ENCODE data around the gene SPNS3. TPM values are rescaled to one million over a fixed set of nuclear protein-coding genes. Genes with fewer than 3 reads are reported as not detected.

Gene SPNS3
- total and polyA plus RNA-seq, 2 of the 8 experiments (the other 6 are each of a cell fraction or from before 2014, with no cell fraction given): not detected

- Histone ChIP-seq H3K4ac (replicated peaks; ENCODE audit: insufficient read length, low read depth, low read length) (no peak overlapping the region), H3K9ac (replicated peaks in 1 of 4; ENCODE audit: extremely low read depth in 1 of 4, low read depth in 3 of 4, low read length in 3 of 4) (no peak overlapping the region), H3K9me3 (ENCODE audit: insufficient read depth in 2 of 2, low read depth in 1 of 2, low read length in 1 of 2) (no peaks in the 10 kb centered on the region), H2BK15ac (ENCODE audit: low read length) (no peak overlapping the region), H2BK20ac (ENCODE audit: low read length) (no peak overlapping the region), H4K8ac (ENCODE audit: extremely low read depth, insufficient read depth, low read length) (no peak overlapping the region), H3K56ac (replicated peaks; ENCODE audit: insufficient read length, low read depth, low read length) (no peak overlapping the region), H3K79me2 (ENCODE audit: control insufficient read depth in 1 of 2, insufficient read depth in 2 of 2, low read length in 2 of 2) (no peaks in the 10 kb centered on the region), H4K5ac (ENCODE audit: insufficient read length, low read depth, low read length) (no peak overlapping the region), H3K18ac (ENCODE audit: extremely low read depth, low read length) (no peak overlapping the region), H3K4me3 (ENCODE audit: extremely low read depth in 1 of 4, insufficient read depth in 2 of 4, low read depth in 3 of 4, low read length in 4 of 4) (no peak overlapping the region), H3K4me1 (replicated peaks in 1 of 4; ENCODE audit: control insufficient read depth in 3 of 4, insufficient read depth in 4 of 4, low read length in 3 of 4) (peaks cover 0 to 3% (median 0%) of the 10 kb centered on the region in 4 experiments; a peak in 1 of 7 replicates), H2BK5ac (ENCODE audit: low read depth, low read length) (no peak overlapping the region), H3K23ac (ENCODE audit: insufficient read length) (no peak overlapping the region), H3K36me3 (ENCODE audit: control insufficient read depth in 2 of 4, insufficient read depth in 4 of 4, low read length in 3 of 4) (no peaks in the 10 kb centered on the region), H3K23me2 (ENCODE audit: low read depth, low read length) (no peaks in the 10 kb centered on the region), H2BK12ac (ENCODE audit: low read depth, low read length) (no peak overlapping the region), H4K20me1 (replicated peaks in 1 of 2; ENCODE audit: control insufficient read depth in 1 of 2, insufficient read depth in 2 of 2, low read length in 2 of 2) (no peaks in the 10 kb centered on the region), H3K14ac (ENCODE audit: insufficient read length) (no peak overlapping the region), H4K91ac (replicated peaks; ENCODE audit: insufficient read length, low read length) (no peak overlapping the region), H2AFZ (ENCODE audit: low read length) (no peak overlapping the region), H3K4me2 (ENCODE audit: insufficient read depth in 1 of 2, low read depth in 2 of 2, low read length in 2 of 2) (no peak overlapping the region), H3K27ac (ENCODE audit: low read depth, low read length) (no peak overlapping the region), H3K27me3 (replicated peaks in 1 of 4; ENCODE audit: control insufficient read depth in 3 of 4, extremely low read depth in 1 of 4, insufficient read depth in 3 of 4, low read length in 3 of 4) (no peaks in the 10 kb centered on the region), H2BK120ac (replicated peaks; ENCODE audit: low read depth, low read length) (no peak overlapping the region), H3K79me1 (ENCODE audit: low read depth, low read length) (no peaks in the 10 kb centered on the region), H2AK5ac (ENCODE audit: low read depth, low read length) (no peak overlapping the region)
- WGBS, 2 experiments (ENCODE audit: extremely low coverage in 1 of 2, insufficient coverage in 1 of 2, insufficient read length in 1 of 2, insufficient replicate concordance in 2 of 2, low coverage in 1 of 2, low lambda C conversion rate in 2 of 2, missing lambda C conversion rate in 1 of 2): 85% methylated on average over 23 of the region's 24 CpGs; no CpG with 5 or more reads in 1 of the 2 experiments
- FAIRE-seq (no peak), DNase-seq (ENCODE audit: low read depth in 1 of 2, low spot score in 2 of 2) (no peak)
- ChIA-PET CTCF (ENCODE audit: partially characterized antibody) (interaction anchor here (0.8 to 1.8 kb wide), 5 partner anchors 9 to 67 kb away, joined by 3 to 5 read pairs (median 3); partner anchors contain the start of gene SPNS2), POLR2A (ENCODE audit: partially characterized antibody) (no interaction called here)
- TF ChIP-seq RAD21 (IDR thresholded peaks at IDR 0.05 in 1 of 2, conservative IDR thresholded peaks at IDR 0.05 in 1 of 2; ENCODE audit: low read depth in 2 of 2, low read length in 2 of 2): no peak
- TF ChIP-seq POLR2A (IDR thresholded peaks at IDR 0.05; ENCODE audit: control extremely low read depth in 1 of 2, low read depth in 2 of 2, low read length in 2 of 2): no peak
- no peak for TF ChIP-seq CTBP2 (IDR thresholded peaks at IDR 0.05; ENCODE audit: borderline replicate concordance, insufficient read depth, insufficient read length, low read length)
- no peak for TF ChIP-seq HDAC6 (IDR thresholded peaks at IDR 0.05; ENCODE audit: low read depth, low read length)
- TF ChIP-seq TAF1 (IDR thresholded peaks at IDR 0.05; ENCODE audit: low read depth, low read length): no peak
- no peak for TF ChIP-seq GABPA (IDR thresholded peaks at IDR 0.05; ENCODE audit: borderline replicate concordance, insufficient read depth, low read length)
- TF ChIP-seq MAFK (IDR thresholded peaks at IDR 0.05; ENCODE audit: low read depth, low read length): no peak
- no peak for TF ChIP-seq BACH1 (IDR thresholded peaks at IDR 0.05; ENCODE audit: low read length)
- no peak for TF ChIP-seq POU5F1 (IDR thresholded peaks at IDR 0.05; ENCODE audit: low read depth, low read length)
- no peak for TF ChIP-seq NANOG (IDR thresholded peaks at IDR 0.05; ENCODE audit: insufficient read depth, low read depth, low read length, poor library complexity, severe bottlenecking)
Observed at GRCh38 chr17:4487820-4488716, 54.3 kb downstream of the SPNS3 start.
